Activated CD8-positive, alpha-beta T cell treated with anti-CD3 and anti-CD28 coated beads for 36 hours (primary cell): ENCODE results near the gene LGALS3BP. TPM values are rescaled to one million over a fixed set of nuclear protein-coding genes. Genes with fewer than 3 reads are reported as not detected.

ENCODE experiments used
- ATAC-seq: fragments of 200-7000 bp; cut with Tn5 transposase; one replicate; pipeline ENCODE4 v1.10.0; 2021; ENCODE audit warnings: mild to moderate bottlenecking, moderate library complexity
- CTCF ChIA-PET: fragments of 350-600 bp; sonication (Branson Sonifier 250); formaldehyde crosslinking; loops from one replicate; lab custom pipeline; 2021; ENCODE audit warnings: antibody characterized with exemption; lab: Charles Lee
- POLR2A ChIA-PET: fragments of 350-600 bp; sonication (Branson Sonifier 250); formaldehyde crosslinking; loops from one replicate; lab custom pipeline; 2021; ENCODE audit warnings: antibody characterized with exemption; lab: Charles Lee
- DNase-seq: peaks from one replicate; pipeline ENCODE4 v3.0.0-alpha.2; 2020
- H3K27ac Mint-ChIP-seq: one replicate; pipeline ENCODE4 v1.8.0; 2021; ENCODE audit warnings: mild to moderate bottlenecking, mixed read lengths
- H3K27me3 Mint-ChIP-seq: one replicate; pipeline ENCODE4 v1.8.0; 2021; ENCODE audit warnings: mixed read lengths
- H3K36me3 Mint-ChIP-seq: one replicate; pipeline ENCODE4 v1.8.0; 2021; ENCODE audit warnings: low read depth, mixed read lengths
- H3K4me1 Mint-ChIP-seq: one replicate; pipeline ENCODE4 v1.8.0; 2021; ENCODE audit warnings: low read depth, mixed read lengths
- H3K4me3 Mint-ChIP-seq: one replicate; pipeline ENCODE4 v1.8.0; 2021; ENCODE audit warnings: mild to moderate bottlenecking, moderate library complexity, mixed read lengths
- H3K9me3 Mint-ChIP-seq: one replicate; pipeline ENCODE4 v1.8.0; 2021; ENCODE audit warnings: mixed read lengths
- intact Hi-C: fragments of 100-400 bp; cut with micrococcal nuclease; formaldehyde crosslinking; loops from one replicate; pipeline ENCODE4 v1.10.0; 2022
- total RNA-seq, 2 experiments: library from RNA; stranded (reverse); gene quantifications; one replicate each; pipeline ENCODE4 v1.2.3, GENCODE V29; 2021
- TF ChIP-seq, protein P1 (sequence below): fragments of 200-600 bp; IDR thresholded peaks from one replicate; pipeline ENCODE4 v1.8.0; 2022; ENCODE audit warnings: antibody characterized with exemption, mild to moderate bottlenecking

Gene LGALS3BP
- total RNA-seq, 2 experiments from 2014 or later, result 41.4 to 50.8 TPM

DNA sequence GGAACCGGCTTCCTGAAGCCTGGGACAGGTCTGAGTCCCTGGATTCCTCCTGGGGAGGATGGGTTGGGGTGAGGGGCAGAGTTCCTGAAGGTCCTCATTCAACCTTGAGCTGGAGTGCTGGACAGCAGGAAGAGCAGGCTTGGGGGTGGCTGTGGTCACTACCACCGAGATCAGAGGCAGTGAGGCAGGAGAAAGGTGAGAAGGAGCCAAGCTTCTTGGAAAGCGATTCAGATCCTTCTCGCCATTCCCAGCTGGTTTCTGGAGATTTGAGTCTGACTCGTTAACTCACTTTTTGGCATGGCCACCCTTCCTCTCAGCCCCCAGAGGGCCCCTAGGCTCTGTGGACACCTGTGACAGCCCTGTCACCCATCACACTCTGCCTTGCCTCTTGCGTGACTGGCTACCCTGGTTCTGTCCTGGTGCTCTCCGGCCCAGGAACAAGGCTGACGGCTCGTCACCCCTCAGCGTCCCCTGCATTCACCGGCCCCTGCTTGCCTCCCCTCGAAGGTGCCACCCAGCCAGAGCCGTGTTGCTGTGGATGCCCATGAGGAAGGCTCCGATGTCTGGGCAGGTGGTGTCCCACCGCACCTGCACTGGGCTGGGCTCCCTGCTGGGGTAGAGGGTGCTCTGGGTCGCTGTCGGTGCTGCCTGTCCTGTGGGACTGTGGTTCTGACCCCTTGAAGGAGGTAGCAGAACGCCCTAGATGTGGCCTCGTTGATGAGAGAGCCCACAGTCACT is 44.9 kb downstream of the LGALS3BP start:
- DNase-seq (no peak), ATAC-seq (no peak)
- Mint-ChIP-seq H3K4me3 (no peak overlapping the region), H3K9me3 (no peaks in the 10 kb centered on the region), H3K27ac (no peak overlapping the region), H3K36me3 (no peaks in the 10 kb centered on the region), H3K27me3 (no peaks in the 10 kb centered on the region), H3K4me1 (peaks cover 7% of the 10 kb centered on the region)
- ChIA-PET CTCF (no interaction called here), POLR2A (no interaction called here)
- TF ChIP-seq, protein P1, sequence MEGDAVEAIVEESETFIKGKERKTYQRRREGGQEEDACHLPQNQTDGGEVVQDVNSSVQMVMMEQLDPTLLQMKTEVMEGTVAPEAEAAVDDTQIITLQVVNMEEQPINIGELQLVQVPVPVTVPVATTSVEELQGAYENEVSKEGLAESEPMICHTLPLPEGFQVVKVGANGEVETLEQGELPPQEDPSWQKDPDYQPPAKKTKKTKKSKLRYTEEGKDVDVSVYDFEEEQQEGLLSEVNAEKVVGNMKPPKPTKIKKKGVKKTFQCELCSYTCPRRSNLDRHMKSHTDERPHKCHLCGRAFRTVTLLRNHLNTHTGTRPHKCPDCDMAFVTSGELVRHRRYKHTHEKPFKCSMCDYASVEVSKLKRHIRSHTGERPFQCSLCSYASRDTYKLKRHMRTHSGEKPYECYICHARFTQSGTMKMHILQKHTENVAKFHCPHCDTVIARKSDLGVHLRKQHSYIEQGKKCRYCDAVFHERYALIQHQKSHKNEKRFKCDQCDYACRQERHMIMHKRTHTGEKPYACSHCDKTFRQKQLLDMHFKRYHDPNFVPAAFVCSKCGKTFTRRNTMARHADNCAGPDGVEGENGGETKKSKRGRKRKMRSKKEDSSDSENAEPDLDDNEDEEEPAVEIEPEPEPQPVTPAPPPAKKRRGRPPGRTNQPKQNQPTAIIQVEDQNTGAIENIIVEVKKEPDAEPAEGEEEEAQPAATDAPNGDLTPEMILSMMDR, result no peak
- intact Hi-C loops, result no loop called here

DNA sequence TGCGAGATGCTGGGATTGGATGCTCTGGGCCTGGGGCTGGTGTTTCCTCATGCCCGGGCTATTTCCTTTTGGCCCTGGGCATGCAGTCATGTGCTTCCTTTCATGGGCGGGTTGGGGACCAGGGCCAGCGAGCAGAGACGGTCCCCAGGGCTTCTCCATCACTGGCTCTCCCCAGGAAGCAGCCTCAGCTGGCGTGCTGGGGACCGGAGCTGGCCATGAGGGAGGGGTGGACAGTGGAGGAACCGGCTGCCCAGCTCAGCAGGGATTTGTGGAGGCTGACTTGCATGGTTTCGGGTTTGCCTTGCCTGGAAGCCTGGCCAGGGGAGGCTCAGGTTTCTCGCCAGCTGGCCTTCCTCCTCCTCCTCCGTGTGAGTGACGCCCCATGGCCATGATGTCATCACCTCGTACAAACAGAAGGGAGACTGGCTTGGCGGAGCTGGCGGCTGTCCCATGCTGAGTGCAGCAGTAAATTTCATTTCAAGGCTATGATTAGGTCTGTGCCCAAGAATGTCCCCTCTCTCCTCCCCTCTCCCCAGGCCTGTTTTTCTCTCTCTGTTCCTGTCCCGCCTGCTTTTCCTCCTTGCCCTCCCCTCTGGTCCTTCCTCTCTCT is 45.7 kb downstream of the LGALS3BP start:
- ChIA-PET POLR2A (interaction anchor here (1.0 kb wide), 1 partner anchor 16 kb away, joined by 3 read pairs; no protein-coding TSS in a partner anchor), CTCF (no interaction called here)
- ATAC-seq (no peak), DNase-seq (no peak)
- Mint-ChIP-seq H3K27ac (no peak overlapping the region), H3K27me3 (no peaks in the 10 kb centered on the region), H3K9me3 (no peaks in the 10 kb centered on the region), H3K36me3 (no peaks in the 10 kb centered on the region), H3K4me1 (peaks cover 7% of the 10 kb centered on the region), H3K4me3 (no peak overlapping the region)
- TF ChIP-seq, protein P1, result no peak
- intact Hi-C loops, result no loop called here

DNA sequence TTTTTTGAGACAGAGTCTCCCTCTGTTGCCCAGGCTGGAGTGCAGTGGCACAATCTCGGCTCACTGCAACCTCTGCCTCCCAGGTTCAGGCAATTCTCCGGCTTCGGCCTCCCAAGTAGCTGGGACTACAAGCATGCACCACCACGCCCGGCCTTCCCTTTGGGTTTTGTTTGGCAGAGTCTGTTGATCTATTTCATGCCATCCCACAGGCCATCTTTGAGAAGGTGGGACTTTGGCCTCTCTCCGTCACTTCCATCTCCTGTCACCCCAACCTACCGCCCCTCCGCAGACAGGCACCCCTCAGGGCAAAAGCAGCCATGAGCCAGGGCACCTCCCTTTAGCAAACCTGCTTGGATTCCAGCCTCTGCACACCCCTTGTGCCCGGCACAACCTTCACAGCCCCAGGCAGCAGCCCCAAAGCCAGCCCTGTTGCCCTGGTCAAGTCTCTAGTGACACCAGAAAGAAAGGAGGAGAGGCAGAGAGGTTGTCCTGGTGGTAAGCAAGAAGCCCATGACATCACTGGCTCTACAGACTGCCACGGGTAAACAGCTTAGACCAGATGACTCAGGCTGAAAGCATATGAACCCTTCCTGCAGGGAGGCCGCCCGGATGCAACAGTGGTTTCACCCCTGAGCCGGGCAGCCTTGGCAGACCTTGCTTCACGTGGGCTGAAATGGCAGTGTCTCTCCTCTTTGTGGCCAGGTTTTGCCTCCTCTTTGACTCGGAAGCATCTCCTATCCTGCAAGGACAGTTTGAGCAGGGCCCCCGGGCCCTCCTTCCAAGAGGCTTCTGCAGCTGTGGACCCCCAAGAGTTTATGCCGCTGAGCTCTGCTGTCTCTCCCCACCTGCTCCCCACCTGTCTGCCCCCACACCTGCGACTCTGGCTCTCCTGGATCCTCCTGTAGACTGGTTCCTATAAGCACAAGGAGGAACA is 46.4 kb downstream of the LGALS3BP start:
- ChIA-PET CTCF (no interaction called here), POLR2A (interaction anchor here (1.0 kb wide), 1 partner anchor 15 kb away, joined by 3 read pairs; no protein-coding TSS in a partner anchor)
- Mint-ChIP-seq H3K27ac (peak overlapping the region; percentile 81), H3K36me3 (no peaks in the 10 kb centered on the region), H3K9me3 (no peaks in the 10 kb centered on the region), H3K4me1 (peaks cover 7% of the 10 kb centered on the region), H3K4me3 (no peak overlapping the region), H3K27me3 (no peaks in the 10 kb centered on the region)
- peak; percentile 98 for ATAC-seq
- DNase-seq, result peak; percentile 72
- TF ChIP-seq, protein P1, result no peak
- intact Hi-C loops, result no loop called here

DNA sequence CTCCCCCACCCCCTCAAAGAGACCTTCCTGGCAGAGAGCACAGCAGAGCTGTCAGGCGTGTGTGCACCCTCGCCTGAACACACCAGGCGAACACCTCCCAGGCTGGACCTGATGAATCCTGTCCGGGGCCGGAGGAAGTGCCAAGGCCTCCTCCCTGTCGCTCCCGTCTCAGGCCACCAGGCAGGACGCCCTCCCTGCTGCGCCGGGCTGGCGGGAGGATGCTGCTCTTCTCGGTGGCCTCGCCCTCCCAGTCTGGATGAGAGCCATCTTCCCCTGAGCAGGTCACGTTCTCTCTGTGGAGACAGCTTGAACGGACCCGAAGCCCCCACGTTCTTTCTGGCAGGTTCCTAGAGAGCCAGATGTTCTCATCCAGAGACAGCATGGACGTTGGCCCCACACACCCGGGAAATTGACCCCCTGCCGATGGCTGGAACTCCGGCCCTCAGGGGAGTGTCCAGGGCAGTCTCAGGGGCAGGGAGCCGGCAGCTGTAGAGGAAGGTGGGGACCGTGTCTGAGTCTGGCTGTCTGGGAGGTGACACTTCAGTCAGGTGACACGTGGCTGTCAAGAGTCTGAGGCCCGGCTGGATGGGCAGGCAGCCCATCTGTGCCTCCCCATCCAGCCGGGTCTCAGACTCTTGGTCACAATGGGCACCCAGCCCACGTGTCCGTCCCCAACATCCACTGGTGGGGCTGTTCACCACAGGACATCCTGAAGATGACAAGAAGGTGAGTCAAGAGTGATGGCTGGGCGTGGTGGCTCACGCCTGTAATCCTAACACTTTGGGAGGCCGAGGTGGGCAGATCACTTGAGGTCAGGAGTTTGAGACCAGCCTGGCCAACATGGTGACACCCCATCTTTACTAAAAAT is 49.6 kb downstream of the LGALS3BP start:
- TF ChIP-seq, protein P1, result no peak
- no peak for DNase-seq
- H3K36me3 Mint-ChIP-seq, result no peaks in the 10 kb centered on the region
- ATAC-seq, result no peak
- H3K4me1 Mint-ChIP-seq, result peaks cover 7% of the 10 kb centered on the region
- intact Hi-C loops, result no loop called here
- H3K9me3 Mint-ChIP-seq, result no peaks in the 10 kb centered on the region
- no peak overlapping the region for H3K4me3 Mint-ChIP-seq
- no peak overlapping the region for H3K27ac Mint-ChIP-seq
- ChIA-PET POLR2A (no interaction called here), CTCF (no interaction called here)
- H3K27me3 Mint-ChIP-seq, result peaks cover 4% of the 10 kb centered on the region
